GM19467 (cell line): ENCODE measurements around the gene TMEM52.
A peak's percentile ranks its signal among the peaks of the same experiment; 100 is the strongest.

Experiments
- ATAC-seq: cut with Tn5 transposase; IDR thresholded peaks from one replicate; pipeline ENCODE4 v1.9.1; 2021; ENCODE audit warnings: mild to moderate bottlenecking, moderate library complexity; ENCODE audit not compliant: unreplicated experiment

TMEM52 gene

GRCh38 chr1:1916851-1917251 is 2.2 kb downstream of the TMEM52 start:
- no peak for ATAC-seq

GRCh38 chr1:1915911-1916840 is 2.9 kb downstream of the TMEM52 start:
- ATAC-seq = no peak

- ATAC-seq = no peak
Observed at GRCh38 chr1:1914971-1915692, 3.9 kb downstream of the TMEM52 start, which contains the start of gene CALML6. Gene CALML6 (plus strand): TSS chr1:1915260. CDS start chr1:1915281, 21 bp downstream.

GRCh38 chr1:1914101-1914970 is 4.7 kb downstream of the TMEM52 start:
- no peak for ATAC-seq

GRCh38 chr1:1911350-1912041 is 7.6 kb downstream of the TMEM52 start:
- no peak for ATAC-seq

- ATAC-seq = no peak
Observed at GRCh38 chr1:1910651-1911331, 8.3 kb downstream of the TMEM52 start.

- ATAC-seq = no peak
Observed at GRCh38 chr1:1910033-1910465, 9.0 kb downstream of the TMEM52 start.

- peak; percentile 16 for ATAC-seq
Observed at GRCh38 chr1:1908506-1908791, 10.6 kb downstream of the TMEM52 start.

- ATAC-seq = no peak
Observed at GRCh38 chr1:1907098-1907736, 11.9 kb downstream of the TMEM52 start.

GRCh38 chr1:1906185-1907097 is 12.6 kb downstream of the TMEM52 start:
- ATAC-seq = no peak

- no peak for ATAC-seq
Observed at GRCh38 chr1:1903224-1903623, 15.9 kb downstream of the TMEM52 start.

GRCh38 chr1:1901641-1902294 is 17.3 kb downstream of the TMEM52 start:
- no peak for ATAC-seq

- ATAC-seq = no peak
Observed at GRCh38 chr1:1900883-1901640, 18.0 kb downstream of the TMEM52 start.

GRCh38 chr1:1899967-1900327 is 19.1 kb downstream of the TMEM52 start:
- no peak for ATAC-seq

- ATAC-seq = no peak
Observed at GRCh38 chr1:1899266-1899966, 19.7 kb downstream of the TMEM52 start.

- no peak for ATAC-seq
Observed at GRCh38 chr1:1898246-1898933, 20.7 kb downstream of the TMEM52 start.
